GM18520 (cell line): ENCODE results near the gene CLPSL1.

Experiments
- ATAC-seq: cut with Tn5 transposase; IDR thresholded peaks from one replicate; pipeline ENCODE4 v1.9.1; 2021; ENCODE audit not compliant: unreplicated experiment

The CLPSL1 gene

DNA sequence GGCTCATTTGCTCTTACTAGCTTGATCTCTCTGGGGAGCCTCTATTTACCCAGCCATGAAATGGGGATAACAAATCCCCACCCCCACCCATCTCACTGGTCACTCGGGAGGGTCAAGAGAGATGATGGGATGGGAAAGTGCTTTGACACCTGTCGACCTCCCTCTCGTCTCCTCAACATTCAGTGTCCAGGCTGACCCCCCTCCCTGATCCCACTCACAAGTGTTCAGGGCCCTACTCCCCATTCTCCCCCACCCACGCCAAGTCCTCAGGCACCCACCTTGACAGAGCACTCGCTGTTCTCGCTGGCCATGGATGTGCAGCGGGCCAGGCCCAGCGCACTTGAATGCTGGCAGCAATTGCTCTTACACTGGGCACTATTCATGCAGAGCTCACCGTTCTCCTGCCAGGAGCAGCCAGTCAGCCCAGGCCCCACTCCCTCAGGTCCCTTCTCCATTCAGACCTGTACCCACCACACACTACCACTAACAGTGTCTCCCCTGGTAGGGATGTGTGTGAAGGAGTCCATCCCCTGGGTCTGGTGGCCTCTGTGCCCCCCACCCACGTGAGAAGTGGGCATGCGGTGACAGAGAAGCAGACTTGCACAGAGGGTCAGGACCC is 14.7 kb downstream of the CLPSL1 start:
- no peak for ATAC-seq

DNA sequence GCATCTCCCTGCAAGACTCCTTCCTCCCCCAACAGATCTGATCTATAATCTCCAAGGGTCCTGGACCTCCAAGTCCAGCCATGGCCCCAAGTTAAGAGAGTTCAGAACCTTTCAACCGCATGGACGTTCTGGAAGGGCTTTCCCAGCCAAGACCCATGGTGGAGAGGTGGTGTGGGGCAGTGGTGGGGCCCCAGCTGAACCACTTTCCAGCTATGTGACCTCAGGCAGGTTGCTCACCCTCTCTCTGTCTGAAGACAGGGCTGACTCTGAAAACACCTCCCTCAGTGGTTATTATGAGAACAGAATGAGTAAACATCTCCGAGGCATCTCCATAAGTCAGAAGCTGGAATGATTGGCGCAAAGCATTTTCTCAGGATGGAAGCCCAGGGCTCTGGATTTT is 15.4 kb downstream of the CLPSL1 start:
- no peak for ATAC-seq

DNA sequence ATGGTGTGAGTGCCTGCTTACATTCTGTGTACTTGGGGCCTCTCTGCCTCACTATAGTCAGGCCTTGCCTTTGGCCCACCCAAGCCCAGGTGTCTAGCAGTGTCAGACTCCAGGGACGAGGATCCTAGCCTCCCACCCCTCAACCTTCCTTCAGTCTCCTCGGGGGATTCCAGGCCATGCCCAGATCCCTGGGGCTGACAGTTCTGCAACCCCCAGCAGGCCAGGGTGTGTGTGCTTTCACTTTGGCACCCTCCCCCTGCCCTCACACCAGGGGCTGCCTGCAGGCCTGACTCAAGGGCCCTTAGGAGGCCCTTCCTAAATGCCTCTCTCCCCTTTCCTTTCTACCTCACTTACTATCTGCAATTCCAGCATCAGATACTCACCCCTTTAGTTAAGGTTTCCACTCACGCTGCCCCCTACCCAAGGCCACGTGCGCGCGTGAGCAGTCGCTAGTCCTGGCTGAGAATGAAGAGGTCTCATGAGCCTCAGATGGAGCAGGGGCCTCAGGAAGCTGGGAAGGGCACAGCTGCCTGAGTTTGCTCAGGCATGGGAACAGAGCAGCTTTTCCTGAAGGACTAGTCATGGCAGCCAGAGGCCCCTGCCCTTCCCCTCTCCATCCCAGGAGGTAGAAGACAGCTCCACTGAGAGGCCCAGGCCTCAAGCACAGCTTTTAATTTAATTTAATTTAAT is 17.2 kb downstream of the CLPSL1 start:
- no peak for ATAC-seq

DNA sequence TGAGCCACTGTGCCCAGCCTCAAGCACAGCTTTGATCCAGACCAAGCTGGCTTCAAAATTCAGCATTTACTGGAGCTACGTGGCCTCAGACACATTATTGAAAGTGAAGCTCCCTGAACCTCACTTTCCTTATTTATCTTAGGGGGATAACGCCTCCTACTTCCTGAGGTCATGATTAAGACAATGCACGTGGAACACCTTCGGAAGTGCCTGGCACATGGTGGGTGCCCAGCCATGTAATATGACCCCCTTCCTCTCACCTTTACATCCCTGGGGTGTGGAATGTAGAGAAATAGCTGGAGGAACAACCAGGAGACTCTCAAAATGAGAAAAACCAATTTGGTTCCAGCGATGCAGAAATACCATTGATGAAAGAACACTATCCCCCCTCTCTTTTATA is 17.9 kb downstream of the CLPSL1 start:
- no peak for ATAC-seq

DNA sequence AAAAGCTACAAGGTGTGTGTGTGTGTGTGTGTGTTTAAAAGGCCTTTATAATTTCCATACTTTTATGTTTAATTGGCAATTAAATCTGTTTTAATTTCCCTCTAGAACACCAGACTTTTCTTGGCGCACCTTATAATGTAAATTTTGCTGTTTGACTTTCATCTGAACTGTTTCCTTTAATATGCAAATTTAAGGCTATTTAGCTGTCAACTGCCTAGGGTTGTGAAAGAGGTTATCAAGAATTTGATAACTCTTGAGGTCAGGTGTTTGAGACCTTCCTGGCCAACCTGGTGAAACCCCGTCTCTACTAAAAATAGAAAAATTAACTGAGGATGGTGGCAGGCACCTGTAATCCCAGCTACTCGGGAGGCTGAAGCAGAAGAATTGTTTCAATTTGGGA is 20.3 kb downstream of the CLPSL1 start:
- ATAC-seq: no peak

DNA sequence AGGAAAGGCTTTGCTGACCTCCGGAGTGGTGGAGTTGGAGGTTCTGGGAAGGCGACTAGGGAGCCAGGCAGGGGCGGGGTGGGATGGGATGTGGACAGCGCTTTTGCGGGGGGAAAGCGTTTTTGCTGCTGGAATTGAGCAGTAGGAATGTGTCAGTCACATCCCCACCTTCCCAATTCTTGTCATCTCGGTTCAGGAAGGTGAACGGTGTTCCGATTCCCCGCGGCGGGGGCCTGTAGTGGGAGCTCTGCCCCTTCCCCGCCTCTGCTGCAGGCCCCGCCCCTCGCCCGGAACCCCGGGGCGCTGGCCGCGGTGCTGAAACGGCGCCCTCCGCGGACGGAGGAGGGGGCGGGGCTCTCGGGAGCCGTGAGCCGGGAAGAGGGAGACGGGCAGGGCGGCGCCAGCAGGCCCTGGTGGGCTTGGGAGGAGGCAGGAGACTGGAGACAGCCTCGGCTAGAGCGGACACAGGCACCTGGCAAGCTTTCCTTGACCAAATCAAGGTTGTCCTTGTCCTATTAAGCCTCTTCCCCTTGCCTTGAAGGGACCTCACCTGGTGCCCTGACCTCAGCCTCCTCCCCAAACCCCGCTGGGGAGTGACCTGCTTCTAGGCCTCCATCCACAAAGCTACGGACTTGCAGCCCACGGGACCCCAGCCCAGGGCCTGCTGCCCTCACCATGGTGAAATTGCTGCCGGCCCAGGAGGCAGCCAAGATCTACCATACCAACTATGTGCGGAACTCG is 24.3 kb downstream of the CLPSL1 start, which contains the start of gene LHFPL5:
Gene LHFPL5 (plus strand): TSS at position 357 of the 741 bp plus-strand sequence. CDS start 319 bp downstream, at position 676.
- ATAC-seq: no peak

DNA sequence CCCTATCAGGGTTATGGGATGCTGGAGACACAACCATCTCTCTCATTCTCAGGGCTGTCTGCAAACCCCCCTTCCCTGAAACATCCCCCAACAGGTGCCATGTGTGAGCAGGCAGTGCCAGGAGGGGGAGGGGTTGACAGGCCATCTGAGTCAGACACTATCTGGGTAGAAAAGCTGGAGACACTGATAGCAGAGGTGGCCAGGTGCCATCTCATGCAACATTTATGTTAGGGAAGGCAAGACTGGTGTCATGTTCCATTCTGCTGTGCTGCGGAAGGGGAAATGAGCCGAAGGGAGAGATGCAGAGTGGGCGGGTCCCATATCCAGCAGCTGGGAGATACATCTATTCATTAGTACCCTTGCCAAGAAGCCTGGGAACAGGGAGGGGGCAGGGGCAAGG is 27.9 kb downstream of the CLPSL1 start:
- ATAC-seq: no peak

DNA sequence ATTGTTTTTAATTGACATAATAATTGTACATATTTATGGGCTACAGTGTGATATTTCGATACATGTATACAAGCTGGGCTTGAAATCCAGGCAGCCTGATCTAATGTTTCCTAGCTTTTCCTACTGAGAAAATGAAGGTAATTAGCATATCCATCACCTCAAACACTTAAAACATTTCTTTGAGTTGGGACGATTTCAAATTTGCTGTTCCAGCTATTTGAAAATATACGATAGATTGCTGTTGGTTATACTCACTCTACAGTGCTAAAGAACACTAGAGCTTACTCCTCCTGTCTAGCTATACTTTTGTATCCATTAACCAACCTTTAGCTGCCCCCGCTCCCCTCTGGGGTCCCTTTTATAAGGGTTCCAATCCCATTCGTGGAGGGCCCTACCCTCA is 29.0 kb downstream of the CLPSL1 start:
- ATAC-seq: no peak

DNA sequence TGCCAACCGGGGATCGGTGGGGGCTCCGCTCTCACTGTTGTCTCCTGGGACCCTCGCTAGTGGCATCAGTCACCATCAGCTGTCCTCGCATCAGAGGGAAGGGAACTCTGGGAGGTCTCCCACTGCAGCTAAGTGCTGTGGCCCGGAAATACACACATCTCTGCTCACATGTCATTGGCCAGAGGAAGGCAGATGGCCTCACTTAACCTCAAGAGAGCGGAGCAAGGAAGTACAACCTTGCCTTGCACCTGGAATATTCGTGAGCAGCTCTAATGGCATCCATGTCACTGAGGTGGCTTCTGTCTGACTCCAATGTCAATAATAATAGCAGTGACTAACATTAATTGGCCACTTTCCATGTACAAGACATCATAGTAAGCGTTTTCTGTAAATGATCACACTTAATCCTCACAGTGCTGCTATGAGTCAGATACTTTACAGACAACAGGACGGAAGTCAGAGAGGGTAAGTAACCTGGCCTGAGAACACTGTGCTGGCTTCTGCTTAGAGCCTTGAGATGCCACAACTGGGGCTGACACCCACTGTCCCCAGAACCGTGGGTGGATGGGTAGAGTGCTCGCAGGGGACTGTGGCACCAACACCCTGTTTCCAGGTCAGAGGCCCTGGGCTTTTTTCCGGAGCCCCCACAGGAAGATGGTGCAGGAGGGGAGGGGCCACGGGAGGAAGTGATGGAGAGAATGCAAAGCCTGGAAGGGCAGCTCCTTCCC is 30.3 kb downstream of the CLPSL1 start:
- ATAC-seq: no peak

DNA sequence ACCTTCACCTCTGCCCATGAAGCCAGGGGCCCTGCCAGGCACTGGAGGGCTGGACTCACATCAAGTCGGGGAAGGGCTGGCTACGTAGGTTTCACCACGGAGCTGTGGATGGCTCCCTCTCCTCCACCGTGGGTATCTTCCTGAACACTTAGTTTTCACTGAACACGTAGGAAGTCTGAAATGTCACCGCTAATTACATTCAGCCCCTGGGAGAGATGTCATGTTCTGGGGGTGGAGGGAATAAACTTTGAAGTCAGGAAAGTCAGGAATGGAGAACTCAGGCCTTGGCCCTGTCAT is 30.8 kb downstream of the CLPSL1 start:
- no peak for ATAC-seq

DNA sequence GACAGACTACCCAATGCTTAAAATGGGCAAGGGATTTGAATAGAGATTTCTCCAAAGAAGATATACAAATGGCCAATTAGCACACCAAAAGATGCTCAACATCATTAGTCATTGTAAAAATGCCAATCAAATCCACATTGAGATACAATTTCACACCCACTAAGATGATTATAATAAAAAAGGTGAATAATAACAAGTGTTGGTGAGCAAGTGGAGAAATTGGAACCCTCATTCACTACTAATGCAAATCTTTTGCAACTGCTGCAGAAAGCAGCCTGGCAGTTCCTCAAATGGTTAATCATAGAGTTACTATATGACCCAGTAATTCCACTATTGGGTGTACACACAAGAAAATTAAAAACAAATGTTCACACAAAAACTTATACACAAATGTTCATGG is 36.7 kb downstream of the CLPSL1 start:
- no peak for ATAC-seq

DNA sequence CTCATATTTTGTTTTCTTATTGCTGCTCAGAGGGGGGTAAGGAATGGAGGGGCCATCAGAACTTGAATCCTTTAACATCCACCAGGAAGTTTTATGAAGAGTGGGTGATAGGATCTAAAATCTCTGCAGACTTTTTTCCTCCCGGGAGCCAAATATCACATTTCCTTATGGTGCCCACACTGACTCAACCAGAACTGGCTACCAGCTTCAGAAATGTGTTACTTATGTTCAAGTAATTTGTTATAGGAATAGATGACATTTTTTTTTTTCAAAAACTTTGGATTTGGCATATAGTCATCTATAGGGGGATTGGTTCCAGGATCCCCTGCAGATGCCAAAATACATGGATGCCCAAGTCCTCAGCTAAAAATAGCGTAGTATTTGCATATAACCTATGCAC is 42.8 kb downstream of the CLPSL1 start:
- no peak for ATAC-seq

DNA sequence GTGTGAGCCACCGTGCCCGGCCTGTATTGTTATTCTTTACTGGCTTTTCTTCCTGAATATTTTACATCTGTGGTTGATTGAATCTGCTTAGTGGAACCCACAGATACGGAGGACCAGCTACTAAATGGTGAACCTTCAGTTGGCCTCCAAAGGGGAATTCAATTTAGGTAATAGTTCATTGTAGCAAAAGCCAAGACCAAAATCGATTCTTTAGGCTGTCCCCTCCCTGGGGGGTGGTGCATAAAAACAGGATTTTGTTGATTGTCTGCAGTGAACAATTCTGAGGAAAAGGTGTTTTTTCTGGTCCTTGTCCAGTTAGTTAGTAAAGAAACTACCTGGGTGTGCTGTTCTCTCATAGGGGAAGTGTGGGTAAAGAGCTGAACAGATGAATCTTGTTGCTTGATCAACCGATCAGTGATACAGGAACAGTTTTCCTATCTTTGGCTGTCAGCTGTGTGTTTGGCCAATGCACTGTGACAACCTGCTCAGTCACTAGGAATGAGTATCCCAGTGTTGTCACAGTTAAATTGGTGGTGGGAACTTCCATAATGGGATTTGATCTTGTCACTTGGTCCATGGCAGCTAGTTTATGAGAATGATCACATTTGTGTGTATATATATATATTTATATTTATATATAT is 43.9 kb downstream of the CLPSL1 start:
- no peak for ATAC-seq

DNA sequence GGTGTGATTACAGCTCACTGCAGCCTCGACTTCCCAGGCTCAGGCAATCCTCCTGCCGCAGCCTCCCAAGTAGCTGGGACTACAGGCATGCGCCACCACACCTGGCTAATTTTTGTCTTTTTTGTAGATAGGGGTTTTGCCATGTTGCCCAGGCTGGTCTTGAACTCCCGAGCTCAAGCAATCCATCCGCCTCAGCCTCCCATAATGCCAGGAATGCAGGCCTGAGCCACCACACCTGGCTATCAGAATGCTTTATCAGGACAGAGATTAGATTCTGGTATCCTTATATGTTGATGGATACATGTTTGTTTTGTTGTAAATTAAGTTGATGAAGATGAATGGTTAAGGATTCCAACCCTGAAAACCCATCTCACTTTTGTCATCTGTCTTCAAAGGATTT is 48.5 kb downstream of the CLPSL1 start:
- ATAC-seq: no peak

DNA sequence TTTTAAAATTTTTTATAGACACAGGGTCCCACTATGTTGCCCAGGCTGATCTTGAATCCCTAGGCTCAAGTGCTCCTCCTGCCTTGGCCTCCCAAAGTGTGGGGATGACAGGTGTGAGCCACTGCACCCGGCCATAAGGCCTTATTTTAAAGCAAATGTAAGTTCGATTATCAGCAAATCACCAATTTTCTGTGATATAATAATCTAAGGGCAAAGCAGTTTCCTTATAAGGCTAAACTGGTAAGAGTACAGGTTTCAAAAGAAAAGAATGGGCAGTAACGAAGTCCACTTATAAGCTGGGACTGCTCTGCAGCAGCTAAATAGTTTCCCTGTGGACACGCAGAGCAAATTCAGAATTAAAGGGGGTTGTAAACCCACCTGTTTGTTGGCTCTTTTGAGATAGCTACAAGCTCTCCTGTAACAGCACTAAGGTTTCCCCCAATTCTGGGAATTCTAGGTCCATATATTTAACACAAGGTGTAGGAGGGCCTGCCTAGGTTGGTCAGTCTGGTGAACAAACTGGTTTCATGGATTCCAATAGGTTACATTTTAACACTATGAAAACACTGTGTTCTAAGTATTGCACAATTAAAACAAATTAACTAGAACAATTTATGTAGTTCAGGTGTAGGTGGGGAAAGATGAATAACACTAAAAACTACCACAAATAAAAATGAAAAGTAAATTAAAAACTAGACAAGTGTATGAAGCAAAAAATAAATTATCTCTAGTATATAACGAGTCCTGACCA is 50.6 kb downstream of the CLPSL1 start:
- ATAC-seq: no peak

DNA sequence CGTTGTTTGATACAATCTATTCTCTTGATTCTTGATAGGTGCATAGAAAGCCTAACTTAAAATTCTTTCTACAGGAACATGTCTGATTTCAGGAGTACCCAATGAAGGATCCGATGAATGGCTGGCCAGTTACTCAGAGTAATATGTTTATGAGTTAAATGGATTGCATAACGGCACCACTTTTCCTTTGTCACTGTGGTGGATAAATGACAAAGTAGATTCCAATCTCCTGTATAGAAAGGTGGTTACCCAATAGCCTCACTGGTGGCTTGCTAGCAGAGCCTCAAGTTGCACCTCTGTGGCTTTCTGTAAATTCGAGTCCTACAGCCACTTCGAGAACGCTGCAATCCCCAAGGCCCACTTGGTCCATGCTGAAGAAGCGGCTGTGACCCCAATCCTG is 52.7 kb downstream of the CLPSL1 start:
- no peak for ATAC-seq
